Epithelial cell of prostate (primary cell): Measurements from ENCODE around the gene FBXO2.

ENCODE experiments used
- DNase-seq: peaks from one replicate; pipeline ENCODE4 v3.0.0-alpha.2; 2011; ENCODE audit warnings: low read depth, low spot score
- H3K27ac ChIP-seq: fragments of 450-650 bp; 2 replicates; pipeline ENCODE4 v1.5.1; 2017; ENCODE audit warnings: mild to moderate bottlenecking

FBXO2 gene

GRCh38 chr1:11682799-11683198, 28.6 kb upstream of the FBXO2 start:
- DNase-seq, result no peak
- H3K27ac ChIP-seq, result no peak overlapping the region

- no peak overlapping the region for H3K27ac ChIP-seq
- no peak for DNase-seq
Measured at GRCh38 chr1:11682287-11682771, 28.1 kb upstream of the FBXO2 start.

- peak within 1 kb of the TSS; percentile 14 for H3K27ac ChIP-seq
- no peak for DNase-seq
Measured at GRCh38 chr1:11681071-11681771, 27.0 kb upstream of the FBXO2 start, which contains the start of gene MAD2L2. TSS of gene MAD2L2 (minus strand) at chr1:11681148. CDS start at chr1:11680601, 547 bp downstream.

GRCh38 chr1:11680270-11681070, 26.2 kb upstream of the FBXO2 start:
- H3K27ac ChIP-seq, result peak overlapping the region; percentile 14
- DNase-seq, result no peak

GRCh38 chr1:11678442-11678841, 24.2 kb upstream of the FBXO2 start:
- no peak overlapping the region for H3K27ac ChIP-seq
- no peak for DNase-seq

- H3K27ac ChIP-seq, result no peak overlapping the region
- DNase-seq, result no peak
Measured at GRCh38 chr1:11676386-11677103, 22.3 kb upstream of the FBXO2 start.

GRCh38 chr1:11675325-11675724, 21.1 kb upstream of the FBXO2 start:
- no peak overlapping the region for H3K27ac ChIP-seq
- no peak for DNase-seq

GRCh38 chr1:11674488-11674887, 20.3 kb upstream of the FBXO2 start:
- H3K27ac ChIP-seq, result no peak overlapping the region
- DNase-seq, result no peak

- no peak overlapping the region for H3K27ac ChIP-seq
Measured at GRCh38 chr1:11673089-11673769, 19.0 kb upstream of the FBXO2 start.

GRCh38 chr1:11671544-11672286, 17.5 kb upstream of the FBXO2 start:
- H3K27ac ChIP-seq, result no peak overlapping the region
- no peak for DNase-seq

More at GRCh38 chr1:11673089-11673769, 19.0 kb upstream of the FBXO2 start:
- no peak for DNase-seq

- DNase-seq, result no peak
- no peak overlapping the region for H3K27ac ChIP-seq
Measured at GRCh38 chr1:11671205-11671543, 16.9 kb upstream of the FBXO2 start.

- no peak for DNase-seq
- no peak overlapping the region for H3K27ac ChIP-seq
Measured at GRCh38 chr1:11670747-11671146, 16.5 kb upstream of the FBXO2 start.

- no peak overlapping the region for H3K27ac ChIP-seq
- no peak for DNase-seq
Measured at GRCh38 chr1:11668516-11668915, 14.3 kb upstream of the FBXO2 start.

GRCh38 chr1:11664336-11665065, 10.3 kb upstream of the FBXO2 start:
- H3K27ac ChIP-seq, result no peak overlapping the region
- DNase-seq, result no peak

GRCh38 chr1:11661103-11661502, 6.9 kb upstream of the FBXO2 start:
- no peak overlapping the region for H3K27ac ChIP-seq
- DNase-seq, result no peak

- H3K27ac ChIP-seq, result no peak overlapping the region
- no peak for DNase-seq
Measured at GRCh38 chr1:11659748-11660147, 5.5 kb upstream of the FBXO2 start.

GRCh38 chr1:11658542-11658941, 4.3 kb upstream of the FBXO2 start:
- DNase-seq, result no peak

GRCh38 chr1:11657654-11658053, 3.4 kb upstream of the FBXO2 start:
- no peak overlapping the region for H3K27ac ChIP-seq
- DNase-seq, result no peak

More at GRCh38 chr1:11658542-11658941, 4.3 kb upstream of the FBXO2 start:
- no peak overlapping the region for H3K27ac ChIP-seq
